CD4-positive, CD25-positive, alpha-beta regulatory T cell (primary cell): ENCODE data around the gene CDH13. TPM values are rescaled to one million over a fixed set of nuclear protein-coding genes. Genes with fewer than 3 reads are reported as not detected.

Experiments
- ATAC-seq, 2 donors: fragments of 150-1000 bp; cut with Tn5 transposase; one replicate each; pipeline ENCODE4 v1.10.0; 2021; ENCODE audit warnings: low read depth in 2 of 2, moderate number of reproducible peaks in 2 of 2, moderate library complexity in 1 of 2
- DNase-seq, 3 donors: peaks; one replicate each; pipeline versions ENCODE4 v3.0.0 to v3.0.0-alpha.2; 2012 to 2022; ENCODE audit warnings: mixed read lengths in 1 of 3
- H3K27ac ChIP-seq: one replicate; pipeline ENCODE4 v1.7.0; 2013; ENCODE audit warnings: mild to moderate bottlenecking, low read length; ENCODE audit not compliant: insufficient read depth, poor library complexity, severe bottlenecking
- H3K27me3 ChIP-seq: one replicate; pipeline ENCODE4 v1.7.0; 2013; ENCODE audit warnings: low read length; ENCODE audit not compliant: control insufficient read depth, insufficient read depth
- H3K36me3 ChIP-seq: one replicate; pipeline ENCODE4 v1.7.0; 2013; ENCODE audit warnings: mild to moderate bottlenecking, low read length, moderate library complexity; ENCODE audit not compliant: control insufficient read depth, insufficient read depth
- H3K4me1 ChIP-seq: 2 replicates; pipeline ENCODE4 v1.7.0; 2013; ENCODE audit warnings: mild to moderate bottlenecking, low read length; ENCODE audit not compliant: insufficient read depth, control insufficient read depth, poor library complexity, severe bottlenecking
- H3K4me3 ChIP-seq: one replicate; pipeline ENCODE4 v1.7.0; 2013; ENCODE audit warnings: low read depth, mild to moderate bottlenecking, low read length, moderate library complexity
- H3K9me3 ChIP-seq, 2 experiments: 1 replicate in 1 of 2; 2 replicates in 1 of 2; pipeline ENCODE4 v1.7.0; 2013; ENCODE audit warnings: low read length in 2 of 2, mild to moderate bottlenecking in 1 of 2, moderate library complexity in 1 of 2; ENCODE audit not compliant: control insufficient read depth in 2 of 2
- H3K27ac Mint-ChIP-seq, 3 donors: one replicate each; pipeline ENCODE4 v1.8.0; 2020 to 2022; ENCODE audit warnings: mild to moderate bottlenecking in 3 of 3, mixed read lengths in 3 of 3, moderate library complexity in 2 of 3
- H3K27me3 Mint-ChIP-seq: one replicate; pipeline ENCODE4 v1.8.0; 2022; ENCODE audit warnings: mild to moderate bottlenecking, mixed read lengths
- H3K36me3 Mint-ChIP-seq: one replicate; pipeline ENCODE4 v1.8.0; 2020; ENCODE audit warnings: mixed read lengths
- H3K4me1 Mint-ChIP-seq, 4 donors: one replicate each; pipeline ENCODE4 v1.8.0; 2020 to 2022; ENCODE audit warnings: mixed read lengths in 4 of 4, mild to moderate bottlenecking in 1 of 4
- H3K4me3 Mint-ChIP-seq, 4 donors: one replicate each; pipeline ENCODE4 v1.8.0; 2020 to 2022; ENCODE audit warnings: mild to moderate bottlenecking in 4 of 4, mixed read lengths in 4 of 4, moderate library complexity in 3 of 4
- H3K9me3 Mint-ChIP-seq, 7 donors: one replicate each; pipeline ENCODE4 v1.8.0; 2020 to 2022; ENCODE audit warnings: mixed read lengths in 7 of 7, mild to moderate bottlenecking in 3 of 7, moderate library complexity in 2 of 7
- polyA plus RNA-seq, 4 donors: library from polyadenylated mRNA; unstranded; fragments of 300-500 nt; fragmentation: Illumina TruSeq; gene quantifications; one replicate each; pipeline ENCODE4 v1.2.3, GENCODE V29; 2021
- total RNA-seq: library from RNA; stranded (reverse); gene quantifications from one replicate; pipeline ENCODE4 v1.2.3, GENCODE V29; 2022

The CDH13 gene
- total and polyA plus RNA-seq, 5 donors from 2014 or later, result not detected

DNA sequence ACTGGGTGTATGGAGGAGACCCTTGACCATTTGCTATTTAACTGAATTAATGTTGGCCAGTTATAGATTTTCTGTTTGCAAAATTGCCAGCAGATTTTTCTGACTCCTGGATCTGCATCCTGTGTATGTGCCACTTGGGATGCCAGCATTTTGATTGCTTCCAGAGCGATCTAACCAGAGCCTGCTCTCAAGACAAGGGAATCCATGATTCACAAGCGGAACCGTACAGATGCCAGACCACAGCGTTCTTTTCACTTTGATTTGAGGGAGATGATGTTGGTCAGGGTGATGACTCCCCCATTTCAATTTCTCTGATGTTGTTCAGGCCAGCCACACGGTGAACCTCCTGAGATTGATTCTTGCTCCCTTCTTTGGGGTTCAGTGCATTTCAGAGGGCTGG, 228.7 kb downstream of the CDH13 start:
- no peaks in the 10 kb centered on the region for H3K27me3 Mint-ChIP-seq
- H3K4me3 ChIP-seq, result no peak overlapping the region
- H3K9me3 ChIP-seq, result no peaks in the 10 kb centered on the region
- DNase-seq, result no peak
- H3K9me3 Mint-ChIP-seq, result peaks cover 0 to 1% (median 0%) of the 10 kb centered on the region in 7 donors
- ATAC-seq, result no peak
- H3K27ac Mint-ChIP-seq, result no peak overlapping the region
- H3K27ac ChIP-seq, result no peak overlapping the region
- H3K4me3 Mint-ChIP-seq, result no peak overlapping the region
- no peaks in the 10 kb centered on the region for H3K27me3 ChIP-seq
- H3K4me1 ChIP-seq, result no peaks in the 10 kb centered on the region
- no peaks in the 10 kb centered on the region for H3K36me3 Mint-ChIP-seq
- no peaks in the 10 kb centered on the region for H3K4me1 Mint-ChIP-seq
- no peaks in the 10 kb centered on the region for H3K36me3 ChIP-seq

DNA sequence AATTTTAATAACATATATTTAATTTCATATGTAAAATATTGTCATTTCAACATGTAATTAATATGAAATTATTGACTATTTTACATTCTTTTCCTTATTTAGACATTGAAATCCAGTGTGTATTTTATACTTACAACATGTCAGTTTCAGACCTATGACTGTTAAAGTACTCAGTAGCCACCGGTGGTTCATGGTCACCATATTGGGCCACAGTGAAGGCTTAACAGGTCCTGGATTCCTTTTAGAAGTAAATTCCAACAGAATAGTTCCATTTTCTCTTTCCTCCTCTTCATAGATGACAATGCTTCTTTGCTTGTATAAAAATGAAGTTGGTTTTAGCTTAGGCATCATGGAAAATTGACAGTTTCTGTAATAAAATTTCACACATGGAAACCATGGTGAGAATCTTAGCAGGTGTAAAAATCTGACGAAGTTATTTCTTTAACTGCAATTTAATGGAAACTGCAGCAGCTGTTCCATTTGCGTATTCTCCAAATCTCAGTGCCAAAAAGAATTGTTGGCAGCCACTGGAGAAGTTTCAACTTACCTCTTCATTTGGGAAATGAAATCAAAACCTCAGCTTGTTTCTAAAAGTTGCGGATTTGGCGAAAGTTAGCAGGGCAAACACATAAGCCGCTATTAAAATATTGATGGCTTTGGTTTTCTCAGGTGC, 231.1 kb downstream of the CDH13 start:
- Mint-ChIP-seq H3K36me3 (no peaks in the 10 kb centered on the region), H3K27me3 (no peaks in the 10 kb centered on the region), H3K27ac (no peak overlapping the region), H3K9me3 (peaks cover 0 to 4% (median 2%) of the 10 kb centered on the region in 7 donors), H3K4me3 (no peak overlapping the region), H3K4me1 (no peaks in the 10 kb centered on the region)
- Histone ChIP-seq H3K4me3 (no peak overlapping the region), H3K36me3 (no peaks in the 10 kb centered on the region), H3K9me3 (no peaks in the 10 kb centered on the region), H3K27ac (no peak overlapping the region), H3K4me1 (no peaks in the 10 kb centered on the region), H3K27me3 (no peaks in the 10 kb centered on the region)
- DNase-seq (no peak), ATAC-seq (no peak)

GRCh38 chr16:82859662-82860061, 232.9 kb downstream of the CDH13 start:
- H3K27ac Mint-ChIP-seq, result no peak overlapping the region

GRCh38 chr16:82860071-82860470, 233.3 kb downstream of the CDH13 start:
- no peaks in the 10 kb centered on the region for H3K27me3 ChIP-seq
- H3K4me1 ChIP-seq, result no peaks in the 10 kb centered on the region
- H3K9me3 Mint-ChIP-seq, result peaks cover 0 to 5% (median 3%) of the 10 kb centered on the region in 7 donors
- H3K27ac ChIP-seq, result no peak overlapping the region
- ATAC-seq, result no peak
- H3K27ac Mint-ChIP-seq, result no peak overlapping the region
- H3K27me3 Mint-ChIP-seq, result no peaks in the 10 kb centered on the region
- H3K4me3 ChIP-seq, result no peak overlapping the region
- H3K4me3 Mint-ChIP-seq, result no peak overlapping the region
- DNase-seq, result no peak
- H3K4me1 Mint-ChIP-seq, result no peaks in the 10 kb centered on the region
- no peaks in the 10 kb centered on the region for H3K36me3 Mint-ChIP-seq
- H3K36me3 ChIP-seq, result no peaks in the 10 kb centered on the region
- H3K9me3 ChIP-seq, result no peaks in the 10 kb centered on the region

More at GRCh38 chr16:82859662-82860061, 232.9 kb downstream of the CDH13 start:
- Histone ChIP-seq H3K4me3 (no peak overlapping the region), H3K27ac (no peak overlapping the region), H3K36me3 (no peaks in the 10 kb centered on the region), H3K4me1 (no peaks in the 10 kb centered on the region), H3K27me3 (no peaks in the 10 kb centered on the region), H3K9me3 (no peaks in the 10 kb centered on the region)
- DNase-seq (no peak), ATAC-seq (no peak)
- H3K4me3 Mint-ChIP-seq, result no peak overlapping the region
- peaks cover 0 to 5% (median 3%) of the 10 kb centered on the region in 7 donors for H3K9me3 Mint-ChIP-seq
- no peaks in the 10 kb centered on the region for H3K27me3 Mint-ChIP-seq
- H3K36me3 Mint-ChIP-seq, result no peaks in the 10 kb centered on the region
- H3K4me1 Mint-ChIP-seq, result no peaks in the 10 kb centered on the region

DNA sequence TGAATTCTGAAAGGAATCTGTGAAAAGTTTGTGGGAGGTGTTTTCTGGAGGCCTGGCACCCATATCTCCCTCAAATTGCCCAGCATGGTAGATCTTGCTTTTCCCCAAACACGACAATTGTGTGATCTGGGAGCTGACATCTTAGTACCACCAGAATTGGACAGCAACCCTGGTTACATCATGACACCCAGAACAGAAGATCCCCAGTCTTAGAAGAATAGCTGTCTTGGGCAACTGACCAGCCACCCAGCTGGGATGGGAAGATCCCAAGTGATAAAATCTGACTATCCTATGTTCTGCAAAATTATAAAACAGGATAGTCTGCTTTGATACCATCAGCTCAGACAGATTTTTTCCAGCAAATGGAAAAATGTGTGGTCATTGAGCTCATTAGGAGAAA, 235.3 kb downstream of the CDH13 start:
- H3K36me3 Mint-ChIP-seq, result no peaks in the 10 kb centered on the region
- H3K4me1 Mint-ChIP-seq, result no peaks in the 10 kb centered on the region
- H3K36me3 ChIP-seq, result no peaks in the 10 kb centered on the region
- no peak overlapping the region for H3K27ac Mint-ChIP-seq
- H3K9me3 ChIP-seq, result peaks cover 2 to 4% of the 10 kb centered on the region in 2 experiments
- DNase-seq (no peak), ATAC-seq (no peak)
- H3K9me3 Mint-ChIP-seq, result peaks cover 0 to 10% (median 4%) of the 10 kb centered on the region in 7 donors
- H3K4me1 ChIP-seq, result no peaks in the 10 kb centered on the region
- H3K27ac ChIP-seq, result no peak overlapping the region
- H3K4me3 Mint-ChIP-seq, result no peak overlapping the region
- no peak overlapping the region for H3K4me3 ChIP-seq
- no peaks in the 10 kb centered on the region for H3K27me3 Mint-ChIP-seq
- no peaks in the 10 kb centered on the region for H3K27me3 ChIP-seq

DNA sequence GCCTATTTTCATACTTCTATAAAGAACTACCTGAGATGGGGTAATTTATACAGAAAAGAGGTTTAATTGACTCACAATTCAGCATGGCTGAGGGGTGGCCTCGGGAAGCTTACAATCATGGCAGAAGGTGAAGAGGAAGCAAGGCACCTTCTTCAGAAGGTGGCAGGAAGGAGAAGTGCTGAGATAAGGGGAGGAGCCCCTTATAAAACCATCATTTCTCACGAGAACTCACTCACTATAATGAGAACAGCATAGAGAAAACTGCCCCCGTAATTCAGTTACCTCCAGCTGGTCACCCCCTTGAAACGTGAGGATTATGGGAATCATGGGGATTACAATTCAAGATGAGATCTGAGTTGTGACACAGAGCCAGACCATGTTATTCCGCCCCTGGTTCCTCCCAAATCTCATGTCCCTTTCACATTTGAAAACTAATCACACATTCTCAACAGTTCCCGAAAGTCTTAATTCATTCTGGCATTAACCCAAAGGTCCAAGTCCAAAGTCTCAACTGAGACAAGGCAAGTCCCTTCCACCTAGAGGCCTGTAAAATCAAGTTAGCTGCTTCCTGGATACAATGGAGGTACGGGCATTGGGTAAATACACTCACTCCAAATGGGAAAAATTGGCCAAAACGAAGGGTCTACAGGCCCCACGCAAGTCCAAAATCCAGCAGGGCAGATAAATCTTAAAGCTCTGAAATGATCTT, 237.7 kb downstream of the CDH13 start:
- ATAC-seq (no peak), DNase-seq (no peak)
- Mint-ChIP-seq H3K36me3 (no peaks in the 10 kb centered on the region), H3K27me3 (no peaks in the 10 kb centered on the region), H3K4me1 (no peaks in the 10 kb centered on the region), H3K4me3 (no peak overlapping the region), H3K27ac (no peak overlapping the region), H3K9me3 (peaks cover 0 to 10% (median 6%) of the 10 kb centered on the region in 7 donors)
- H3K4me1 ChIP-seq, result no peaks in the 10 kb centered on the region
- no peak overlapping the region for H3K27ac ChIP-seq
- no peaks in the 10 kb centered on the region for H3K36me3 ChIP-seq
- no peaks in the 10 kb centered on the region for H3K27me3 ChIP-seq
- peaks cover 2 to 4% of the 10 kb centered on the region in 2 experiments for H3K9me3 ChIP-seq
- no peak overlapping the region for H3K4me3 ChIP-seq

- Histone ChIP-seq H3K27ac (no peak overlapping the region), H3K4me1 (no peaks in the 10 kb centered on the region), H3K9me3 (peaks cover 2 to 4% of the 10 kb centered on the region in 2 experiments), H3K4me3 (no peak overlapping the region), H3K27me3 (no peaks in the 10 kb centered on the region), H3K36me3 (no peaks in the 10 kb centered on the region)
- DNase-seq, result no peak
- no peaks in the 10 kb centered on the region for H3K4me1 Mint-ChIP-seq
- H3K36me3 Mint-ChIP-seq, result no peaks in the 10 kb centered on the region
- ATAC-seq, result no peak
- no peak overlapping the region for H3K27ac Mint-ChIP-seq
- no peak overlapping the region for H3K4me3 Mint-ChIP-seq
- peaks cover 0 to 12% (median 6%) of the 10 kb centered on the region in 7 donors for H3K9me3 Mint-ChIP-seq
- no peaks in the 10 kb centered on the region for H3K27me3 Mint-ChIP-seq
Observed at GRCh38 chr16:82865412-82865811, 238.6 kb downstream of the CDH13 start.

DNA sequence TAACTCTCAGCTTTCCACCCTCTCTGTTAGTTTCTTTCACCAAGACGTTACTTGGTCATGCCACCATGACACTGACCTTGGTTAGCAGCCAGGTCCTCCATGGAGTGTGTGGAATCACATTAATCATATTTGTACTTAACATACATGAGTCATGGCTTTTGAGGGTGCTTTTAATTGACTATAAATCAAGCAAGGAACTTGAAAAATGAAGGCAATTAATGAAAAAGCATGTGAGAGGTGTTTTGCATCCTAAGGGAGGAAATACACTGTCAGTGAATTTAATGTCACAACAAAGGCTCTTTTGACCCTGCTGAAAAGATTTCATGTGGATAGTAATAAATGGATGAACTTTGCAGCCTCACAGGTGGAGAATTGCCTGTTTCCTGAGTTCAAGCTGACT, 240.7 kb downstream of the CDH13 start:
- Mint-ChIP-seq H3K27ac (no peak overlapping the region), H3K36me3 (no peaks in the 10 kb centered on the region), H3K4me1 (no peaks in the 10 kb centered on the region), H3K4me3 (no peak overlapping the region), H3K27me3 (no peaks in the 10 kb centered on the region), H3K9me3 (peaks cover 0 to 21% (median 7%) of the 10 kb centered on the region in 7 donors)
- no peaks in the 10 kb centered on the region for H3K36me3 ChIP-seq
- no peaks in the 10 kb centered on the region for H3K27me3 ChIP-seq
- H3K4me1 ChIP-seq, result no peaks in the 10 kb centered on the region
- peaks cover 2 to 4% of the 10 kb centered on the region in 2 experiments for H3K9me3 ChIP-seq
- DNase-seq (no peak), ATAC-seq (no peak)
- no peak overlapping the region for H3K27ac ChIP-seq
- no peak overlapping the region for H3K4me3 ChIP-seq
